GM18498 (cell line): Measurements from ENCODE around the gene DENND4C.
"Not testable (repeated sequence)": the region's sequence is repeated elsewhere in the genome, so short reads cannot be mapped to it uniquely, and the experiment has no call there.

ENCODE experiments used
- ATAC-seq: cut with Tn5 transposase; IDR thresholded peaks from one replicate; pipeline ENCODE4 v1.9.1; 2021; ENCODE audit warnings: mild to moderate bottlenecking, moderate library complexity; ENCODE audit not compliant: unreplicated experiment

Gene DENND4C

GRCh38 chr9:19408693-19409400 is 178.4 kb downstream of the DENND4C start, which contains the start of gene ACER2:
Gene ACER2 (plus strand): TSS chr9:19409009. CDS start chr9:19409085, 76 bp downstream.
- ATAC-seq = peak; percentile 97

DNA sequence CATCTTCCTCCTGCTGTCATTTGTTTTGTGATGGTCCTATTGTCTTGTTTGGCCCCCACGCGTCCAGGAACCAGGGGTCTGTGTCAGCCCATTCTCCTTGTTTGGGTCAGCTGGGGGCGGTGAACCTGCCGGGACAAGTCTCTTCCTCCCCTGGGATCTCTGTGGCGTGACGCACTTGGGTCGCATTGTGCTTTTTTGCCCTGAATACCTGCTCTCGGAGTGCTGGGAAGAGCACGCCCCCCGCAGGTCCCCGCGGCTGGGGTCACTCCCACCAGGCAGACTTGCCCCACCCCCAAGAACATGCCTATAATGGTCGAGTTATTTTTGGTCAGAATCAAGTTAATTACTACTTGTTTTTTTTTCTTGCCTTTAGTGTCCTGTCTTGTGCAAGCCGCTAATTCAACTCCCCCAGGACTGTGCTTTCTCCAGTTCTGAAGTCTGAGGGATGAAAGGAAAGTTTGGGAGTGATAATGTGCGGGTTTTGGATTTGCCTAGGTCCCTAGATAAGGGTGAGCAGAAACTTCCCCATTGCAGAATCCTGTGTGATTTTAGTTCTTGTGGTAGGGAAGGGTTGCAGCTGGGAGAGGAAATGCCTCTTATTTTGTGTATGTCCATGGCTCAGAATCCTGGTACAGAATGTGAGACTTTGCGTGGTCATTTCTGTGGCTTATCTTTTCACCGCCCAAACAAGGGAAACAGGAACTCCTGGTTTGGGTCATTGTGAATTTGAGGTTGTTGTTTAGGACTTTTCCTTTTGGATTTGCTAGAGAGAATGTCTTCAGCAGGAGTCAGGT is 179.1 kb downstream of the DENND4C start:
- peak; percentile 12 for ATAC-seq

DNA sequence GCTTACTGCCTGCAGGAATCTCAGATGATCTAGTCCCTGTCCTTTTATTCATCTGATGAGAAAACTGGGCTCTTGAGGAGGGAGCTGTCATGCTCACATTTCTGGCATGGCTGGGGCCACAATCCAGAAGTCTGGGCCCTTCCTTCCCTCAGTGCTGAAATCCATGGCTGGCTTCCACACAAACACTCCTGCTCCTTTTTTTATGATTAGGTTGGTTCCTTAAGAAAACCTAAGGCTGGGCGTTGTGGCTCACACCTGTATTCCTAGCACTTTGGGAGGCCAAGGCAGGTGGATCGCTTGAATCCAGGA is 179.7 kb downstream of the DENND4C start:
- ATAC-seq = no peak

GRCh38 chr9:19410594-19410993 is 180.1 kb downstream of the DENND4C start:
- ATAC-seq = no peak

DNA sequence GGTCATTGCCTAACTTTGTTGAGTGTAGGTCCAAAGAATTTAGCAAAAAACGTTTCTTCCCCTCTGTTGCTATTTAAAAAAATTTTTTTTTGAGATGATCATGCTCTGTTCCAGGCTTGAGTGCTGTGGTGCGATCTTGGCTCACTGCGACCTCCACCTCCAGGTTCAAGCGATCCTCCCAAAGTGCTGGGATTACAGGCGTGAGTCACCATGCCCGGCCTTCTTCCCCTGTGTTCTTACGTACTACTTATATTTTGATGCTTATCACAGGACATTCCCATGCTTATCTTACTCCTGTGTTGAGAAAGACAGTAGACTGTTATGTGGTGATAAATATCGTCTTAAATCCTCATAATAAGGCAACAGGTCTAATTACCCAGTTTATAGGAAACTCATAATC is 180.8 kb downstream of the DENND4C start:
- no peak for ATAC-seq

DNA sequence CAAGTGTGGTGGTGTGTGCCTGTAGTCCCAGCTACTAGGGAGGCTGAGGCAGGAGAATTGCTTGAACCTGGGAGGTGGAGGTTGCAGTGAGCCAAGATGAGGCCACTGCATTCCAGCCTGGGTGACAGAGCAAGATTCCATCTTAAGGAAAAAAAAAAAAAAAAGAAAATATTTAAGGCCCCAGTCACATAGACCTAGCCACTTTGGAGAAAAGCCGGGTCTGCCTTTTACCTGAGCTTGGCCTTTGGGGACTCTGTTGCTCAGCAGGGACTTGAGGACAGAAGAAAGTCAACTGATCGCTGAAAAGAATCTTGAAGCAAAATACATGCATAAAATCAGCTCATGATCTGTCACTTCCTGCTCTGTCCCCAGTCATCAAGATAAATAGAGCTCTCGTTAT is 183.0 kb downstream of the DENND4C start:
- not testable (repeated sequence) for ATAC-seq

DNA sequence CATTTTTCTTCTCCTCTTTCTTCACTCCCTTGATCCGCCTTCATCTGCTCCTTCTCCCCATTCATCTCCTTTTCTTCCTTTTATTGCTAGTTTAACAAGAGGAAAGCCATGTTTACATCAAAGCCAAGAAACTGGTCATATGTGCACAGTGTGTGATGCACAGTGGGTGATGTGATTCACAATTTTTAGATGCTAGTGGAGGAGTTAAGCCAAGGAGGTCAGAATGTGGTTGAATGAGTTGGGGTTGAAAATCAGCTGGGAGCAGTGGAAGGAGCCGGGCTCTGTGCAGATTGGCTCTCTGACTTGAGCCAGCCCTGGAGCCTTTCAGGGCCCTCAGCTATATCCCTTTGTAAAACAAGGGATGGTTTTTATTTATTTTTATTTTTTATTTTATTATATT is 185.7 kb downstream of the DENND4C start:
- ATAC-seq = no peak

DNA sequence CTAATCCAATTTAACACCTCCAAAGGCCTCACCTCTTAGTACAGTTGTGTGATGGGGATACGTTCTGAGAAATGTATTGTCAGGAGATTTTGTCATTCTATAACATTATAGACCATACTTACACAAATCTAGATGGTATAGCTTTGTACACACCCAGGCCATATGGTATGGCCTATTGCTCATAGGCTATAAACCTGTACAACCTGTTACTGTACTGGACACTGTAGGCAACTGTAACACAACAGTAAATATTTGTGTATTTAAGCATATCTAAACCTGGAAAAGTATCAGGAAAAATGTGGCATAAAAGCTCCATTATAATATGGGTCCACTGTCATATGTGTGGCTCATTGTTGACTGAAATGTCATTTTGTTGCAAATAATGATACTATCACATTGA is 190.4 kb downstream of the DENND4C start:
- ATAC-seq = no peak
